Spleen (tissue), 11 donors: ENCODE results near the gene VPS51. TPM values are rescaled to one million over a fixed set of nuclear protein-coding genes. Genes with fewer than 3 reads are reported as not detected.

ENCODE experiments used
- DNase-seq: peaks from one replicate; pipeline ENCODE4 v3.0.0-alpha.2; 2020
- H3K27ac ChIP-seq, 8 donors: fragments of 200-600 bp; sonication (generic) in 7 of 8; 1 replicate in 4 of 8; 2 replicates in 4 of 8; pipeline versions ENCODE4 v1.5.0 to v1.8.0; 2016 to 2021; ENCODE audit warnings: inconsistent platforms in 4 of 8, mild to moderate bottlenecking in 4 of 8, moderate library complexity in 1 of 8
- H3K27me3 ChIP-seq, 7 donors: fragments of 200-600 bp; sonication (generic) in 6 of 7; replicated peaks in 1 of 7; 1 replicate in 4 of 7; 2 replicates in 3 of 7; pipeline versions ENCODE4 v1.5.0 to v1.8.0; 2016 to 2021; ENCODE audit warnings: inconsistent platforms in 3 of 7, mild to moderate bottlenecking in 1 of 7
- H3K36me3 ChIP-seq, 6 donors: fragments of 200-600 bp; sonication (generic) in 5 of 6; 1 replicate in 4 of 6; 2 replicates in 2 of 6; pipeline versions ENCODE4 v1.5.0 to v1.8.0; 2016 to 2021; ENCODE audit warnings: inconsistent platforms in 2 of 6
- H3K4me1 ChIP-seq, 6 donors: fragments of 200-600 bp; sonication (generic) in 5 of 6; 1 replicate in 3 of 6; 2 replicates in 3 of 6; pipeline versions ENCODE4 v1.5.0 to v1.8.0; 2016 to 2021; ENCODE audit warnings: inconsistent platforms in 3 of 6
- H3K4me3 ChIP-seq, 8 donors: fragments of 200-600 bp; sonication (generic) in 7 of 8; 1 replicate in 4 of 8; 2 replicates in 4 of 8; pipeline versions ENCODE4 v1.5.0 to v1.8.0; 2016 to 2021; ENCODE audit warnings: inconsistent platforms in 4 of 8, mild to moderate bottlenecking in 4 of 8, moderate library complexity in 2 of 8
- H3K9me3 ChIP-seq, 8 donors: fragments of 200-600 bp; sonication (generic) in 7 of 8; 1 replicate in 4 of 8; 2 replicates in 4 of 8; pipeline versions ENCODE4 v1.5.0 to v1.8.0; 2016 to 2021; ENCODE audit warnings: inconsistent platforms in 4 of 8
- CTCF ChIP-seq, 11 experiments: fragments of 200-600 bp in 7 of 11; fragments of 450-650 bp in 4 of 11; sonication (generic) in 4 of 11; IDR thresholded peaks in 8 of 11; conservative IDR thresholded peaks in 3 of 11; 1 replicate in 7 of 11; 2 replicates in 4 of 11; pipeline versions ENCODE4 v1.4.0 to v1.8.0; 2016 to 2021; ENCODE audit warnings: antibody characterized with exemption in 11 of 11, inconsistent platforms in 4 of 11, mild to moderate bottlenecking in 1 of 11
- POLR2A ChIP-seq, 3 donors: fragments of 450-650 bp; IDR thresholded peaks; one replicate each; pipeline ENCODE4 v1.5.1; 2017; ENCODE audit warnings: antibody characterized with exemption in 3 of 3, mild to moderate bottlenecking in 1 of 3
- POLR2AphosphoS5 ChIP-seq, 3 donors: sonication (generic); formaldehyde crosslinking; IDR thresholded peaks; one replicate each; pipeline ENCODE4 v1.5.1; 2017; ENCODE audit warnings: antibody characterized with exemption in 3 of 3
- WGBS, 5 donors: extraction: QIAGEN DNeasy Blood & Tissue Kit in 3 of 5; methylation state at CpG; one replicate each; pipeline versions ENCODE4 v1.1.5 to v1.1.7; 2013 to 2018; 5-methylcytosine and 5-hydroxymethylcytosine counted together
- intact Hi-C: fragments of 100-400 bp; cut with DNase I; formaldehyde crosslinking; loops from one replicate; pipeline ENCODE4 v1.15.0; 2023; ENCODE audit warnings: low total_unique reads
- polyA plus RNA-seq, 3 donors: library from polyadenylated mRNA; stranded (reverse); fragments of 200-250 nt; gene quantifications; one replicate each; pipeline ENCODE4 v1.2.1, GENCODE V29; 2013
- total RNA-seq, 7 donors: library from RNA; depleted of rRNA in 3 of 7; stranded (reverse); fragments of >200 nt in 3 of 7; fragmentation: NEBNext Ultra II Directional in 4 of 7; extraction: Animal tissue kit (Norgen Biotek cat#: 25700) in 4 of 7; gene quantifications; one replicate each; pipeline versions ENCODE4 v1.1.0 to v1.2.1, GENCODE V29; 2016 to 2021
- donor health status: healthy with polysubstance abuse.
- donor health status: DM: no; HTN: no; CAD: no; lungs with moderate emphysema.
- donor health status: DM: no; HTN: no; CAD: no.
- donor health status: Bipolar disorder and iron deficiency.
- donor health status: healthy.
- donor health status: DM: no; HTN: no; CAD: no.
- donor health status: DM: yes; HTN: yes; CAD: no.

VPS51 gene
- total and polyA plus RNA-seq, 10 donors: 103 to 570 (median 149) TPM

- Histone ChIP-seq H3K4me3 (no peak overlapping the region), H3K27me3 (no peaks in the 10 kb centered on the region), H3K36me3 (no peaks in the 10 kb centered on the region), H3K27ac (no peak overlapping the region), H3K4me1 (peaks cover 0 to 13% (median 6%) of the 10 kb centered on the region in 6 donors), H3K9me3 (no peaks in the 10 kb centered on the region)
- TF ChIP-seq POLR2A (IDR thresholded peaks at IDR 0.05) (no peak), POLR2AphosphoS5 (IDR thresholded peaks at IDR 0.05) (no peak), CTCF (IDR thresholded peaks at IDR 0.05 in 8 of 11, conservative IDR thresholded peaks at IDR 0.05 in 3 of 11) (no peak)
- no peak for DNase-seq
- 66 to 85% (median 79%) methylated on average over 4 to 13 of the region's 13 CpGs for WGBS, 5 donors
- intact Hi-C loops: no loop called here
Measured at GRCh38 chr11:65058012-65058411, 38.0 kb upstream of the VPS51 start.

- H3K27ac ChIP-seq: no peak within 1 kb of the TSS
- no peaks in the 10 kb centered on the region for H3K9me3 ChIP-seq
- no peaks in the 10 kb centered on the region for H3K27me3 ChIP-seq
- intact Hi-C loops: no loop called here
- DNase-seq: no peak
- 68 to 94% (median 86%) methylated on average over 4 to 8 of the region's 8 CpGs for WGBS, 5 donors
- H3K36me3 ChIP-seq: no peaks in the 10 kb centered on the region
- TF ChIP-seq POLR2AphosphoS5 (IDR thresholded peaks at IDR 0.05) (no peak), POLR2A (IDR thresholded peaks at IDR 0.05) (no peak), CTCF (IDR thresholded peaks at IDR 0.05 in 8 of 11, conservative IDR thresholded peaks at IDR 0.05 in 3 of 11) (no peak)
- H3K4me3 ChIP-seq: no peak within 1 kb of the TSS
- H3K4me1 ChIP-seq: peaks cover 0 to 9% (median 6%) of the 10 kb centered on the region in 6 donors
Measured at GRCh38 chr11:65058419-65059054, 37.5 kb upstream of the VPS51 start, which contains the start of gene NAALADL1. Gene NAALADL1 (minus strand): TSS chr11:65058553. CDS start chr11:65058521, 32 bp downstream.

- Histone ChIP-seq H3K27ac (no peak overlapping the region), H3K4me1 (no peaks in the 10 kb centered on the region), H3K36me3 (no peaks in the 10 kb centered on the region), H3K9me3 (no peaks in the 10 kb centered on the region), H3K4me3 (no peak overlapping the region), H3K27me3 (no peaks in the 10 kb centered on the region)
- no peak for TF ChIP-seq CTCF (IDR thresholded peaks at IDR 0.05 in 8 of 11, conservative IDR thresholded peaks at IDR 0.05 in 3 of 11)
- TF ChIP-seq POLR2AphosphoS5 (IDR thresholded peaks at IDR 0.05): no peak
- TF ChIP-seq POLR2A (IDR thresholded peaks at IDR 0.05): no peak
- intact Hi-C loops: no loop called here
- WGBS, 5 donors: 44 to 61% (median 59%) methylated on average over 3 of the region's 3 CpGs
- DNase-seq: no peak
Measured at GRCh38 chr11:65059523-65059922, 36.5 kb upstream of the VPS51 start.

GRCh38 chr11:65059959-65060824 lies 35.8 kb upstream of the VPS51 start:
- no peak for DNase-seq
- TF ChIP-seq POLR2AphosphoS5 (IDR thresholded peaks at IDR 0.05): no peak
- no peak for TF ChIP-seq CTCF (IDR thresholded peaks at IDR 0.05 in 8 of 11, conservative IDR thresholded peaks at IDR 0.05 in 3 of 11)
- no peak for TF ChIP-seq POLR2A (IDR thresholded peaks at IDR 0.05)
- intact Hi-C loops: no loop called here
- Histone ChIP-seq H3K27ac (no peak overlapping the region), H3K36me3 (no peaks in the 10 kb centered on the region), H3K9me3 (no peaks in the 10 kb centered on the region), H3K4me3 (no peak overlapping the region), H3K27me3 (no peaks in the 10 kb centered on the region), H3K4me1 (no peaks in the 10 kb centered on the region)
- 50 to 68% (median 56%) methylated on average over 8 to 10 of the region's 10 CpGs for WGBS, 5 donors
